Fibroblast of the conjunctiva (primary cell): Measurements from ENCODE around the gene NPTX1.

Experiments used
- DNase-seq: peaks from one replicate; pipeline ENCODE4 v3.0.0-alpha.2; 2010; ENCODE audit warnings: low read depth

NPTX1 gene

GRCh38 chr17:80503031-80503430 lies 26.6 kb upstream of the NPTX1 start:
- DNase-seq, result no peak

GRCh38 chr17:80502578-80502877 lies 26.1 kb upstream of the NPTX1 start:
- DNase-seq, result no peak

- no peak for DNase-seq
Measured at GRCh38 chr17:80501741-80502577, 25.6 kb upstream of the NPTX1 start.

GRCh38 chr17:80499961-80500665 lies 23.7 kb upstream of the NPTX1 start:
- no peak for DNase-seq

- no peak for DNase-seq
Measured at GRCh38 chr17:80499560-80499959, 23.2 kb upstream of the NPTX1 start.

GRCh38 chr17:80498920-80499410 lies 22.6 kb upstream of the NPTX1 start:
- no peak for DNase-seq

GRCh38 chr17:80498242-80498919 lies 22.0 kb upstream of the NPTX1 start:
- DNase-seq, result no peak

- no peak for DNase-seq
Measured at GRCh38 chr17:80497726-80498241, 21.4 kb upstream of the NPTX1 start.

GRCh38 chr17:80494547-80494946 lies 18.1 kb upstream of the NPTX1 start:
- no peak for DNase-seq

- no peak for DNase-seq
Measured at GRCh38 chr17:80492343-80493136, 16.1 kb upstream of the NPTX1 start.

- no peak for DNase-seq
Measured at GRCh38 chr17:80491478-80492342, 15.3 kb upstream of the NPTX1 start.

GRCh38 chr17:80487511-80487910 lies 11.1 kb upstream of the NPTX1 start:
- no peak for DNase-seq

GRCh38 chr17:80486692-80487091 lies 10.3 kb upstream of the NPTX1 start:
- no peak for DNase-seq

GRCh38 chr17:80485846-80486245 lies 9.4 kb upstream of the NPTX1 start:
- DNase-seq, result no peak

- no peak for DNase-seq
Measured at GRCh38 chr17:80482555-80483308, 6.3 kb upstream of the NPTX1 start.

GRCh38 chr17:80482058-80482318 lies 5.6 kb upstream of the NPTX1 start:
- DNase-seq, result no peak

GRCh38 chr17:80481284-80482057 lies 5.1 kb upstream of the NPTX1 start:
- DNase-seq, result no peak

- DNase-seq, result no peak
Measured at GRCh38 chr17:80480248-80480647, 3.8 kb upstream of the NPTX1 start.

GRCh38 chr17:80479246-80479566 lies 2.8 kb upstream of the NPTX1 start:
- DNase-seq, result no peak
